GM19035 (cell line): ENCODE measurements around the gene BARX1.
"Not testable (repeated sequence)": the region's sequence is repeated elsewhere in the genome, so short reads cannot be mapped to it uniquely, and the experiment has no call there.

Source experiments
- ATAC-seq: cut with Tn5 transposase; IDR thresholded peaks from one replicate; pipeline ENCODE4 v1.9.1; 2021; ENCODE audit not compliant: unreplicated experiment

BARX1 gene

GRCh38 chr9:93967020-93967803 is 12.1 kb upstream of the BARX1 start:
- no peak for ATAC-seq

- no peak for ATAC-seq
These were observed 10.8 kb upstream of the BARX1 start for GRCh38 chr9:93965830-93966577.

DNA sequence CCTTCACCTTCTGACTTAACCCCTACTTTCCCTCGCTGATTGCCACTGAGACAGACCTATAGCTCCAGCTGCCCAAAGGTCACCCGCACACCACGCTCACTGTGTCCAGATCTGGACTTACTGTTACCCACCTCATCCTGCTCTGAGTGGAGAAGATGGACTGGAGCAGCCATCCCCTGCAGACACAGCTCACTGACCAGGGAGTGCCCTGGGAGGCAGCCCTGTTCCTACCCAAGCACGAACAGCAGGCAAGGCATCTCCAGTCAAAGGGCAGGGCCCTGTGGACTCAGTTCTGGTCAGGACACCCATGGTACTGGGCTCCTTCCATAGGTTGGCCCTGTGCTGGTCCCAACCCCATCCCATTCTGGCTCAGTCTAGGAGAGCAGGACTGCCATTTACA is 9.5 kb upstream of the BARX1 start:
- no peak for ATAC-seq

GRCh38 chr9:93963969-93964368 is 8.8 kb upstream of the BARX1 start:
- ATAC-seq: no peak

DNA sequence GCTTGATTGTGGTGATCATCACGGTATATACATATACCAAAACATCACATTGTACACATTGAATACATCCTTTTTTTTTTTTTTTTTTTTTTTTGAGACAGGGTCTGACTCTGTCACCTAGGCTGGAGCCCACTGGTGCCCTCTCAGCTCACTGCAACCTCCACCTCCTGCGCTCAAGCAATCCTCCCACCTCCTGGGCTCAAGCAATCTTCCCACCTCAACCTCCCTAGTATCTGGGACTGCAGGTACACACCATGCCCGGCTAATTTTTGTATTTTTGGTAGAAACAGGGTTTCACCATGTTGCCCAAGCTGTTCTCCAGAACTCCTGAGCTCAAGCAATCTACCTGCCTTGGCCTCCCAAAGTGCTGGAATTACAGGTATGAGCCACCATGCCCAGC is 8.3 kb upstream of the BARX1 start:
- not testable (repeated sequence) for ATAC-seq

DNA sequence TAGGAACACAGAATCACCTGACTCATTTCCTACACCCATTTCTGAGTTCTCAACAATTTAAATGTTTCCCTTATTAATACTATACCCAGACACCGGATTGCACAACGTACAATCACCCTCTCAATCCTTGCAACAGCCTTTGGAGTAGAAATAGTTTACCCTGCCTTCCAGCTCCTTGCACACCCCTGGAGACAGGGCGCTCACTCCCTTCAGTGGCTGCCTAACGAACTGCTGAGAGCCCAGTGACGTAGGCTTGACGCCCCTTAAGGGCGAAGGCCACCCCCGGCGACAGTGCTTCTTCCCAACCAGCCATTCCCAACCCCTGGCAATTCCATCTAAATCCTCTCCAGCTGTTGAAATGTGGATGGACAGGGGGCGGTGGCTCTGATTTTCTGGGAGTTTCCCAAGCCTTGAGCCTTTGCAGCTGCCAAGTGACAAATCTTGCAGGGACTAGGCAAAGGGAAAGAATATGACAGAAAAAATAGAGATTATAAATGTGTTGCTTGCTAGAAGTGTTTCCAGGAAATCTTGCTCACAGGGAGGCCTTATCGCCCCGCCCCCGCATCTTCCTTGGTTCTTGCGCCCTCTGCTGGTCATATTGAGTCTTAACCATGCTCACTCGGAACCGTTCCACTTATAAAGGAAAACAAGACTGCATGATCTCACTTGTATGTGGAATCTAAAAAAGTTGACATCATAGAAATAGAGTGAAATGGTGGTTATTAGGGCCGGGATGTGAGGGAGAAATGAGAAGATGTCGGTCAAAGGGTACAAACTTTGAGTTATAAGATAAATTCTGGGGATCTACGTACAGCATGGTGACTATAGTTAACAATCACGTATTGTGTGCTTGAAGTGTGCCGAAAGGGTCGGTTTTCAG is 7.6 kb upstream of the BARX1 start:
- no peak for ATAC-seq

- no peak for ATAC-seq
These were observed 6.9 kb upstream of the BARX1 start for GRCh38 chr9:93962017-93962416.

DNA sequence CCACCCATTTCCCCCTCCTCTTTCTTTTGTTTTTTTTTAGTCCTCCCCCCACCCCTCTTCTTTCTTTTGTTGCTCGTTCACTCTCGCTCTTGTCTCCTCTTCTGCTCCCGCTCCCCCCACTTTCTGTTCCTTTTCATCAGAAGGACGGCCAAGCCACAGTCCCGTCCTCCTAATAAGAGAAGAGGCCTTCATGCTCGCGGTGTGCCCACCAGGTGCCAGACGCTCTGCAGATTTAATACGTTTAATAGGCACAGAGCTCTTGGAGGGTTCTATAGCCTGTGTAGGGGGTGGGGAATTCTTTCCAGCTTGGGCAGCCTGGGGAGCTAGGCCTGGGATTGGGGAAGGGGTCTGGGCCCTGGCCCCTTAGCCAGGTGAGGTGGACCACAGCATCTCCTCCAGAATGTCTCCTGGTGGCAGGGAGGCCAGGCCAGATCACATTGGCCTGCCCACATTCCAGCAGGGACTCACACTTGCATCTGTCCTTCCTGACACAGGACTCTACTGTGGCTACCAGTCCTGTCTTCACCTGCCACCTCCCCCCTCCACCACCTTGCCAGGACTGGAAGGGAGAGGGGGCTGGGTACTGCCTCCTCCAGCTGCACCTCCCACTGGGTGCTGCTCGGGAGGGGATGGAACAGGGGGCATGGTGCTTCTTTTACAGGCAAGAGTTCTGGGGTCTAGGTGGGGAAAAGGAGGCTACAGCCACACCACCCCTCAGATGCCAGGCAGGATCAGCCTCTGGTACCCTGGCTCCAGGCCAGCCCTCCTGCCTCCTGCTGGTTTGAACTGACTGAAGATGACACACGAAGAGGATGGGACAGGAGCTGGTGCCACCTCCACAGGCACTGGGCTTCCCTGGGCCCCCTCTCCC is 6.1 kb upstream of the BARX1 start:
- no peak for ATAC-seq

GRCh38 chr9:93960221-93960970 is 5.2 kb upstream of the BARX1 start:
- ATAC-seq: no peak

DNA sequence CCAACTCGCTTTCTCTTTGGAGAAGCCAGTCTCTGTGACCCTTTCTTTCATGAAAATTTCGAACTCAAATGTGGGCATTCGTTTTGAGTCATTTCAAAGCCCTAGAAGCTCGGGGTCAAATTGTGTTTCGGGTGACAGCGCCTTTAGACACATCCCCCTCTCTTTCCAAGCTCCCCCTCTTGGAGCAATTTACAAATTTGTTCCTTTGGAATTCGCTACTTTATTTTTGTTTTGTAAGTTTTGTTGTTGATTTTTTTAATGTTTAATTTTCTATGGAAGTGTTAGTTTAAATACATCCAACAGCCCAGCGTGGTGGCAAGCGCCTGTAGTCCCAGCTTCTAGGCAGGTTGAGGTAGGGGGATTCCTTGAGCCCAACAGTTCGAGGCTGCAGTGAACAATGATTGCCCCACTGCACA is 4.6 kb upstream of the BARX1 start:
- no peak for ATAC-seq

DNA sequence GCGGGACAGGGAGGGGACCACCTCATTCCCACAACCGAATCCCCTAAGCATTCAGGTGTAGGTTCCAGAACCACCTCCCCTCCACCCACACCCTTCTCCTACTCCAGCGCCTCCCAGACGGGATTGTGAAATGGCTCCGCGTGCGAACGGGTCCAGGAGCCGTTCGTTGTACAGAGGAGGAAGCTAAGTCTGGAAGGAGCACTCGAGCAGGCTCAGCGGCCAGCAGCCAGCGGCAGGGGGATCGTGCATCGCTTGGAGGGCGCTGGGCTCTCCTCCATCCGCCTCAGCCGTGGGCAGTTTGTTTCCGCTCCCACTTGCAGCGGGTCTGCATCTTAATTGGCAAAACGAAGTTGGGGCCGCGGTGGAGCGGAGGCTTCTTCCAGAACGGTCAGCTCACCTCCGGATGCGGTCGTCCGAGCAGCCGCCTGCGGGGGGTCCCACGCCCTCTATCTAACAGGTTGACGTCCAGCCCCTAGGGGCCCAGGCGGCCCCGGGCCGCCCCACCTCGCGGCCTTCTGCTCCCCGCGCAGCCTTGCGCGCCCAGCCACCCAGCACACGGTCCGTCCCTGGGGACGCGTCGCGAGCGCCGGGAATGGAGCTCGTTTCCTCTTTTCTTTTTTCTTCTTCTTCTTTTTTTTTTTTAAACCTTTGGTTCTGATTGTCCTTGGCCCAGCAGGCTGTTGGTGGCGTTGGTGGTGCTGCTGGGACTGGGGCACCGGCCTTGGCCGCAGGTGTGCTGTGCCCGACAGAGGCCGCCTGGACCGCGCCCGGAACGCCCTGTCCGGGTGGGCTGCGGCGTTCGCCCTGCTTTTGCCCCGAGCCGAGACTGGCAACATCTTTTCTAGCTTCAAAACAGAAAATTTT is 3.9 kb upstream of the BARX1 start:
- ATAC-seq: no peak

DNA sequence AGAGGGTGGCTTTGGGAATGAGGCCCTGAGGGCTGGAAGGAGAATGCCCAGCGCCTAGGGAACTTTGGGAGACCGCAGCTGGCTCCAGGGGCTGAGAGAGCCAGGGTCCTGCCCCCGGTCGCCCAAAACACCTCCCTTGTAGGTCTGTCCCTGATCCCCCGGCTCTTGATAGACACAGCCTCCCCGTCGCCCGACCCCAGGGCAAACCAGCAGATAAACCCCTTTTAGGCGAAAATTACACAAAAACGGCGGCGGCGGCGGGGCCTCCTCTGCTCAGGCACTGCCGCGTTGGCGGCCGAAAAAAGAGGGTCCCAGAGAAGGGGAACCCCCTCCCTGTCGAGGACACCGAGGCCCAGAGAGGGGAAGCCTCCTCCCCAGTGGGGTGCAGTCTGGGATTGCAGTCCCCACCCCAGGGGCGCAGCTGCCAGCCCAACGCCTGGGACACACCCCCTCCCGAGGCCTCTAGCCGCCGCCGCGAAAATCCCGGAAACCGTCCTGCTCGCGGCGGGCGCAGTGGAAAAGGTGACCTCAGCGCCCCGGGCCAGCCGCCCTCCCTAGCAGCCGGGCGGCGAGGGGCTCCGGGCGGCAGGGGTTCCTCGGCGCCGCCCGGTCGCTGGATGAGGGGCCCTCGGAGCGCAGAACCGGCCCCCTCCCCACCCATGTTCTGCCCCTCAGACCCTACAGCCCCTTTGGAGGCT is 3.1 kb upstream of the BARX1 start:
- ATAC-seq: no peak

- no peak for ATAC-seq
These were observed 1.0 kb upstream of the BARX1 start for GRCh38 chr9:93955981-93956784.

DNA sequence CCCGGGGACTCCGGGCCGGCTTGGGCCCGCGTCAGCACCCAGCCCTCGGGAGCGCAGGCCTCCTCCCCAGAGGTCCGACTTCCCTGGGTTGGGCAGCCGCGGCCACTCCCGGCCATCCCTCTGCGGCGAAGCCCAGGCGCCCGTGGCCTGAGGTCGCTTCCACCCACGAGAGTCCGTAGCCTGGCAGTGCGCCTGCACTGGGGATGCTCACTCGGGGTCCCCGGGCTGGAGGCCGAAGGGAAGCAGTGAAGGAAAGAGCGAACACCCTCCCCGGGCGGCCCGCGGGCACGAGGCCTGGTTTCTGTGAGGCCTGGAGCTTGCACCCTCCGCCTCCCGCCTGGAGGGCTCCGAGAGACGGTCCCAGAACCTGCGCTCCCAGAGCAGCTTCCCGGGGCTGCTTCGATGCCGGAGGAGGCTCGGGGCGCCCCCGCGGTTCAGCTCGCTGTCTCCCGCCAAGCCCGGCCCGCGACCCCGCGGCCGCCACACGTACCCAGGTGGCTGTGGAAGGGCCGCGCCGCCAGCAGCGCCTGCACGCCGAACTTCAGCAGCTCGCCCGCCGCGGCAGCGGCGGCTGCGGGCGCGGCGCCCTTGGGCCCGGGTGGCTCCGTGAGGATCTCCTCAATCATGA is 607 bp downstream of the BARX1 start:
- no peak for ATAC-seq

GRCh38 chr9:93953496-93954433 is 1.4 kb downstream of the BARX1 start:
- ATAC-seq: no peak
